Prostate gland (tissue), 2 donors: ENCODE results near the gene TMEM62.

ENCODE experiments used
- POLR2A ChIP-seq: fragments of 450-650 bp; IDR thresholded peaks from one replicate; pipeline ENCODE4 v1.6.1; 2016; ENCODE audit warnings: antibody characterized with exemption, mild to moderate bottlenecking
- POLR2AphosphoS5 ChIP-seq: sonication (generic); formaldehyde crosslinking; IDR thresholded peaks from one replicate; pipeline ENCODE4 v1.6.1; 2017; ENCODE audit warnings: antibody characterized with exemption
- TF ChIP-seq, protein P1 (sequence below), 4 experiments: fragments of 200-600 bp in 2 of 4; fragments of 450-650 bp in 2 of 4; sonication (generic) in 2 of 4; IDR thresholded peaks; 1 replicate in 3 of 4; 2 replicates in 1 of 4; pipeline ENCODE4 v1.5.1; 2016 to 2019; ENCODE audit warnings: antibody characterized with exemption in 4 of 4, mild to moderate bottlenecking in 2 of 4, moderate library complexity in 2 of 4

DNA sequence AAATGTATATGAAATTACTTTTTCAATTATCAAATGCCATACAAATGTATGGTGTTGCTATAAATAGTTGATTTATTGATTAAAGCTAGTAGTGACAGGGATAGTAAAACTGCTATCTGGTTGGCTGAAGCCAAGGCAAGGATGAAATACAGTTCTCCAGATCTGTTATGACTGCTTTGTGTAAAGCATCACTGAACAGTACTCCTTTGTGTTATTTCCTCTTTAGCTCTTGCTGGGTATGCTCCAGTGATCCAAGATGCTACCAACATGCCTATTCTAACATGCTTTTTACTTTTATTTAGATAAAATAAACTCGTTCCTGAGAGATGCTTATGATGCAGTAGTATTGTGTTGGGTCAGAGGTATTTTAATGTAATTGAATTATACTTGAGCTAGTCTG, 15.1 kb upstream of the TMEM62 start:
- TF ChIP-seq POLR2AphosphoS5, result no peak
- TF ChIP-seq, protein P1, sequence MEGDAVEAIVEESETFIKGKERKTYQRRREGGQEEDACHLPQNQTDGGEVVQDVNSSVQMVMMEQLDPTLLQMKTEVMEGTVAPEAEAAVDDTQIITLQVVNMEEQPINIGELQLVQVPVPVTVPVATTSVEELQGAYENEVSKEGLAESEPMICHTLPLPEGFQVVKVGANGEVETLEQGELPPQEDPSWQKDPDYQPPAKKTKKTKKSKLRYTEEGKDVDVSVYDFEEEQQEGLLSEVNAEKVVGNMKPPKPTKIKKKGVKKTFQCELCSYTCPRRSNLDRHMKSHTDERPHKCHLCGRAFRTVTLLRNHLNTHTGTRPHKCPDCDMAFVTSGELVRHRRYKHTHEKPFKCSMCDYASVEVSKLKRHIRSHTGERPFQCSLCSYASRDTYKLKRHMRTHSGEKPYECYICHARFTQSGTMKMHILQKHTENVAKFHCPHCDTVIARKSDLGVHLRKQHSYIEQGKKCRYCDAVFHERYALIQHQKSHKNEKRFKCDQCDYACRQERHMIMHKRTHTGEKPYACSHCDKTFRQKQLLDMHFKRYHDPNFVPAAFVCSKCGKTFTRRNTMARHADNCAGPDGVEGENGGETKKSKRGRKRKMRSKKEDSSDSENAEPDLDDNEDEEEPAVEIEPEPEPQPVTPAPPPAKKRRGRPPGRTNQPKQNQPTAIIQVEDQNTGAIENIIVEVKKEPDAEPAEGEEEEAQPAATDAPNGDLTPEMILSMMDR (IDR thresholded peaks at IDR 0.05), result no peak
- TF ChIP-seq POLR2A, result no peak
